Mesendoderm (in vitro differentiated cells): ENCODE results near the gene PELO.

Experiments used
- DNase-seq: peaks from one replicate; pipeline ENCODE4 v3.0.0; 2013
- H2AK5ac ChIP-seq: 2 replicates; pipeline ENCODE4 v1.6.1; 2013; ENCODE audit warnings: low read length, inconsistent platforms
- H2BK120ac ChIP-seq: 2 replicates; pipeline ENCODE4 v1.6.1; 2013; ENCODE audit warnings: low read depth, mild to moderate bottlenecking, low read length, moderate library complexity, mixed read lengths
- H2BK15ac ChIP-seq: replicated peaks from 2 replicates; pipeline ENCODE4 v1.6.1; 2013; ENCODE audit warnings: low read depth, mild to moderate bottlenecking, moderate library complexity
- H2BK5ac ChIP-seq: 2 replicates; pipeline ENCODE4 v1.6.1; 2013; ENCODE audit warnings: low read length, inconsistent platforms
- H3K18ac ChIP-seq: 2 replicates; pipeline ENCODE4 v1.6.1; 2013; ENCODE audit warnings: mild to moderate bottlenecking, low read length, mixed read lengths
- H3K23ac ChIP-seq: one replicate; pipeline ENCODE4 v1.6.1; 2013; ENCODE audit warnings: low read length
- H3K27ac ChIP-seq: 2 replicates; pipeline ENCODE4 v1.5.1; 2013; ENCODE audit warnings: low read depth, mild to moderate bottlenecking, inconsistent platforms, low read length, moderate library complexity
- H3K27me3 ChIP-seq: 2 replicates; pipeline ENCODE4 v1.6.1; 2013; ENCODE audit warnings: low read length, control low read depth, mild to moderate bottlenecking, inconsistent platforms; ENCODE audit not compliant: insufficient read depth, poor library complexity
- H3K36me3 ChIP-seq: 2 replicates; pipeline ENCODE4 v1.6.1; 2013; ENCODE audit warnings: low read length, inconsistent platforms; ENCODE audit not compliant: control insufficient read depth, insufficient read depth
- H3K4ac ChIP-seq: one replicate; pipeline ENCODE4 v1.6.1; 2013; ENCODE audit warnings: low read depth, mild to moderate bottlenecking, low read length, moderate library complexity
- H3K4me1 ChIP-seq: 2 replicates; pipeline ENCODE4 v1.6.1; 2013; ENCODE audit warnings: low read depth, low read length, inconsistent platforms; ENCODE audit not compliant: control insufficient read depth
- H3K4me2 ChIP-seq: 2 replicates; pipeline ENCODE4 v1.6.1; 2013; ENCODE audit warnings: low read length
- H3K4me3 ChIP-seq: 2 replicates; pipeline ENCODE4 v1.5.1; 2013; ENCODE audit warnings: mild to moderate bottlenecking, low read length
- H3K56ac ChIP-seq: one replicate; pipeline ENCODE4 v1.6.1; 2013; ENCODE audit warnings: low read length
- H3K79me1 ChIP-seq: 2 replicates; pipeline ENCODE4 v1.6.1; 2013; ENCODE audit warnings: low read length, inconsistent platforms
- H3K79me2 ChIP-seq: 2 replicates; pipeline ENCODE4 v1.6.1; 2013; ENCODE audit warnings: mild to moderate bottlenecking, low read length; ENCODE audit not compliant: control insufficient read depth, insufficient read depth
- H3K9ac ChIP-seq: 2 replicates; pipeline ENCODE4 v1.6.1; 2013; ENCODE audit warnings: low read length, inconsistent platforms
- H4K5ac ChIP-seq: one replicate; pipeline ENCODE4 v1.6.1; 2013; ENCODE audit warnings: low read length
- H4K8ac ChIP-seq: one replicate; pipeline ENCODE4 v1.6.1; 2013; ENCODE audit warnings: low read depth, mild to moderate bottlenecking, control low read depth, low read length, moderate library complexity
- WGBS: extraction: QIAGEN DNeasy Blood & Tissue Kit; methylation state at CpG from one replicate; pipeline ENCODE4 v1.1.7; 2013; ENCODE audit warnings: low lambda C conversion rate, missing lambda C conversion rate; ENCODE audit not compliant: insufficient coverage; ENCODE audit errors: extremely low coverage; 5-methylcytosine and 5-hydroxymethylcytosine counted together

Gene PELO

GRCh38 chr5:52799358-52799982, 11.8 kb downstream of the PELO start:
- H3K79me1 ChIP-seq: peaks cover 2% of the 10 kb centered on the region
- H3K79me2 ChIP-seq: peaks cover 25% of the 10 kb centered on the region
- peak overlapping the region; percentile 90 for H3K27ac ChIP-seq
- H3K27me3 ChIP-seq: no peaks in the 10 kb centered on the region
- H2BK5ac ChIP-seq: peak overlapping the region; percentile 26
- H2AK5ac ChIP-seq: no peak overlapping the region
- no peak overlapping the region for H4K8ac ChIP-seq
- H3K4me2 ChIP-seq: peak overlapping the region; percentile 77
- H3K36me3 ChIP-seq: no peaks in the 10 kb centered on the region
- no peak overlapping the region for H3K23ac ChIP-seq
- H4K5ac ChIP-seq: no peak overlapping the region
- H3K9ac ChIP-seq: peak overlapping the region; percentile 79
- H3K56ac ChIP-seq: peak overlapping the region; percentile 81
- H3K18ac ChIP-seq: peak overlapping the region; percentile 24
- no peak overlapping the region for H2BK15ac ChIP-seq
- peak overlapping the region; percentile 74 for H3K4ac ChIP-seq
- peaks cover 3% of the 10 kb centered on the region for H3K4me1 ChIP-seq
- no CpG with 5 or more reads among the region's 19 CpGs for WGBS
- H3K4me3 ChIP-seq: peak overlapping the region; percentile 55
- DNase-seq: peak; percentile 96
- H2BK120ac ChIP-seq: peak overlapping the region; percentile 67

GRCh38 chr5:52799983-52800393, 12.3 kb downstream of the PELO start:
- Histone ChIP-seq H4K8ac (no peak overlapping the region), H3K18ac (no peak overlapping the region), H3K27me3 (no peaks in the 10 kb centered on the region), H2BK15ac (no peak overlapping the region), H2BK120ac (no peak overlapping the region), H3K9ac (peak overlapping the region; percentile 94), H3K79me2 (peaks cover 26% of the 10 kb centered on the region), H4K5ac (no peak overlapping the region), H3K4me2 (peak overlapping the region; percentile 91), H3K23ac (no peak overlapping the region), H3K4me3 (peak overlapping the region; percentile 75), H3K4me1 (peaks cover 3% of the 10 kb centered on the region), H3K27ac (peak overlapping the region; percentile 93), H3K4ac (no peak overlapping the region), H2BK5ac (peak overlapping the region; percentile 89), H3K56ac (peak overlapping the region; percentile 97), H2AK5ac (no peak overlapping the region), H3K79me1 (peaks cover 2% of the 10 kb centered on the region), H3K36me3 (no peaks in the 10 kb centered on the region)
- peak; percentile 96 for DNase-seq
- WGBS: no CpG with 5 or more reads among the region's 34 CpGs

- Histone ChIP-seq H3K9ac (peak overlapping the region; percentile 94), H3K4me1 (peaks cover 5% of the 10 kb centered on the region), H3K4me2 (peak overlapping the region; percentile 91), H4K8ac (no peak overlapping the region), H2BK5ac (peak overlapping the region; percentile 89), H2BK120ac (no peak overlapping the region), H3K18ac (peak overlapping the region; percentile 12), H3K4ac (peak overlapping the region; percentile 61), H3K27ac (peak overlapping the region; percentile 93), H4K5ac (no peak overlapping the region), H2AK5ac (no peak overlapping the region), H3K4me3 (peak overlapping the region; percentile 75), H3K79me2 (peaks cover 28% of the 10 kb centered on the region), H3K23ac (peak overlapping the region; percentile 57), H3K56ac (peak overlapping the region; percentile 97), H3K79me1 (peaks cover 5% of the 10 kb centered on the region), H3K27me3 (no peaks in the 10 kb centered on the region), H3K36me3 (no peaks in the 10 kb centered on the region), H2BK15ac (no peak overlapping the region)
- peak; percentile 89 for DNase-seq
- no CpG with 5 or more reads among the region's 31 CpGs for WGBS
Measured at GRCh38 chr5:52800394-52801213, 12.9 kb downstream of the PELO start.

- H4K5ac ChIP-seq: no peak overlapping the region
- no peak overlapping the region for H4K8ac ChIP-seq
- peak; percentile 62 for DNase-seq
- peak overlapping the region; percentile 76 for H3K4me2 ChIP-seq
- no peaks in the 10 kb centered on the region for H3K36me3 ChIP-seq
- peaks cover 5% of the 10 kb centered on the region for H3K79me1 ChIP-seq
- H3K23ac ChIP-seq: no peak overlapping the region
- no peak overlapping the region for H2BK15ac ChIP-seq
- no peak overlapping the region for H3K4ac ChIP-seq
- H3K9ac ChIP-seq: peak overlapping the region; percentile 94
- peak overlapping the region; percentile 51 for H3K4me3 ChIP-seq
- H2AK5ac ChIP-seq: no peak overlapping the region
- WGBS: no CpG with 5 or more reads among the region's 8 CpGs
- no peak overlapping the region for H2BK120ac ChIP-seq
- H3K56ac ChIP-seq: peak overlapping the region; percentile 78
- peaks cover 5% of the 10 kb centered on the region for H3K4me1 ChIP-seq
- no peak overlapping the region for H3K27ac ChIP-seq
- H3K27me3 ChIP-seq: no peaks in the 10 kb centered on the region
- peaks cover 28% of the 10 kb centered on the region for H3K79me2 ChIP-seq
- no peak overlapping the region for H3K18ac ChIP-seq
- H2BK5ac ChIP-seq: no peak overlapping the region
Measured at GRCh38 chr5:52801329-52801728, 13.6 kb downstream of the PELO start.

DNA sequence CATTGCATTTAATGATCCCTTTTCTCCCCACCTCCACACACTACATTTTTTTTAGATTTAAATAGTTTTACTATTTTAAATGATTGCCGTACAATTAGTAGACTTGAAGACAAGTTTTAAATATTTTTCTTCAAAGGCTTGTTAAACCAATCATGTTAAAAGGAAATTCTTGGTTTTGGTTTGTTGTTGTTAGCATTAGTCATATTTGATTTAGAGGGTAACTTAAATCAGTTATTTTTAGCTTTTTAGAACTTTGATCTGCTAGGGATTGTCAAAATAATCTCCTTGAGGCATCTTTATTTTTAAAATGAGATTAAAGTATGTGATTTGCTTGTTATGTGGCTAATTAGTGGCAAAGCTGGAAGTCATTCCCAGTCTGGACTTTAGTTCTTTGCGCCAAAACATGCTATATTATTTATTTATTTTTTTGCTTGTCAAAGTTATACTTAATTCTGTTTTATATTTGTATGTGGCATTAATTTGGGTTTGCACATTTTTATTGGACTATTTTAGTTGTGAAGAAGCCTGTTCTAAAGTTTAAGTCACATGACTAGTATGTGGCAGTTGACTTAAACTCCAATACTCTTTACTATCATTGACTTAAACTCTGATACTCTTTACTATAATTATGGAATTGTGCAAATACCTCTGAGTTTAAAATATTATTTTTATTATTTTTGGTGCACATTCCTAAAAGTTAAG, 14.7 kb downstream of the PELO start:
- Histone ChIP-seq H3K27me3 (no peaks in the 10 kb centered on the region), H4K5ac (no peak overlapping the region), H3K79me2 (peaks cover 28% of the 10 kb centered on the region), H2BK5ac (no peak overlapping the region), H3K27ac (no peak overlapping the region), H2AK5ac (no peak overlapping the region), H2BK120ac (no peak overlapping the region), H3K4me3 (no peak overlapping the region), H3K4me2 (no peak overlapping the region), H3K9ac (no peak overlapping the region), H3K79me1 (peaks cover 5% of the 10 kb centered on the region), H3K23ac (no peak overlapping the region), H3K4ac (no peak overlapping the region), H3K36me3 (no peaks in the 10 kb centered on the region), H2BK15ac (no peak overlapping the region), H3K18ac (no peak overlapping the region), H4K8ac (no peak overlapping the region), H3K4me1 (peaks cover 3% of the 10 kb centered on the region), H3K56ac (no peak overlapping the region)
- no CpG with 5 or more reads among the region's 2 CpGs for WGBS
- no peak for DNase-seq
